Caco-2 (cell line): ENCODE data around the gene HOOK1. TPM values are rescaled to one million over a fixed set of nuclear protein-coding genes. Genes with fewer than 3 reads are reported as not detected.
"Not testable (repeated sequence)": the region's sequence is repeated elsewhere in the genome, so short reads cannot be mapped to it uniquely, and the experiment has no call there.

Experiments
- BruUV-seq: library from RNA; stranded (reverse); fragments of 400-500 nt; replicated peaks from 2 replicates; lab custom pipeline; 2021; lab: Mats Ljungman, UMichigan
- CTCF ChIA-PET: fragments of 300-600 bp; sonication (Branson Sonifier 250); formaldehyde crosslinking; loops from one replicate; lab custom pipeline; 2022; ENCODE audit warnings: antibody characterized with exemption; lab: Charles Lee
- POLR2A ChIA-PET: fragments of 300-600 bp; sonication (Branson Sonifier 250); formaldehyde crosslinking; loops from one replicate; lab custom pipeline; 2022; ENCODE audit warnings: antibody characterized with exemption; lab: Charles Lee
- DNase-seq, 2 experiments: peaks; one replicate each; pipeline versions ENCODE4 v3.0.0 to v3.0.0-alpha.2; 2020 to 2022
- H3K27me3 ChIP-seq: replicated peaks from 2 replicates; pipeline ENCODE4 v1.6.0; 2011; ENCODE audit warnings: low read length; ENCODE audit not compliant: control insufficient read depth, insufficient read depth
- H3K36me3 ChIP-seq: 2 replicates; pipeline ENCODE4 v1.5.1; 2011; ENCODE audit warnings: low read length; ENCODE audit not compliant: control insufficient read depth, insufficient read depth
- H3K4me1 ChIP-seq: fragments of 250-450 bp; sonication (Bioruptor Pico); 2 replicates; pipeline ENCODE4 v1.5.1; 2020; ENCODE audit warnings: mild to moderate bottlenecking
- H3K4me3 ChIP-seq: 2 replicates; pipeline ENCODE4 v1.5.1; 2011; ENCODE audit warnings: low read depth, mild to moderate bottlenecking, control low read depth, low read length
- H3K9me3 ChIP-seq: fragments of 250-450 bp; sonication (Bioruptor Pico); 2 replicates; pipeline ENCODE4 v1.5.1; 2020; ENCODE audit warnings: mild to moderate bottlenecking, moderate library complexity
- H3K27ac Mint-ChIP-seq: one replicate; pipeline ENCODE4 v1.8.0; 2022; ENCODE audit warnings: mixed read lengths; ENCODE audit not compliant: unreplicated experiment
- H3K27me3 Mint-ChIP-seq: one replicate; pipeline ENCODE4 v1.8.0; 2022; ENCODE audit warnings: mixed read lengths; ENCODE audit not compliant: insufficient read depth, unreplicated experiment
- H3K36me3 Mint-ChIP-seq: one replicate; pipeline ENCODE4 v1.8.0; 2022; ENCODE audit warnings: mild to moderate bottlenecking, mixed read lengths; ENCODE audit not compliant: insufficient read depth, unreplicated experiment
- H3K4me1 Mint-ChIP-seq: one replicate; pipeline ENCODE4 v1.8.0; 2022; ENCODE audit warnings: low read depth, mixed read lengths; ENCODE audit not compliant: unreplicated experiment
- H3K4me3 Mint-ChIP-seq: one replicate; pipeline ENCODE4 v1.8.0; 2022; ENCODE audit warnings: mild to moderate bottlenecking, moderate library complexity, mixed read lengths; ENCODE audit not compliant: unreplicated experiment
- H3K9me3 Mint-ChIP-seq: one replicate; pipeline ENCODE4 v1.8.0; 2022; ENCODE audit warnings: mixed read lengths; ENCODE audit not compliant: unreplicated experiment
- CTCF ChIP-seq, 2 experiments: fragments of 200-600 bp in 1 of 2; IDR thresholded peaks; 1 replicate in 1 of 2; 2 replicates in 1 of 2; pipeline versions ENCODE4 v1.5.1 to v1.8.0; 2011 to 2022; ENCODE audit warnings: antibody characterized with exemption in 1 of 2, control low read depth in 1 of 2, inconsistent platforms in 1 of 2, low read depth in 1 of 2, low read length in 1 of 2, mild to moderate bottlenecking in 1 of 2, moderate library complexity in 1 of 2; ENCODE audit not compliant: insufficient read depth in 1 of 2, severe bottlenecking in 1 of 2, unreplicated experiment in 1 of 2
- intact Hi-C: fragments of 100-400 bp; cut with micrococcal nuclease; formaldehyde crosslinking; loops from one replicate; pipeline ENCODE4 v1.10.0; 2022; ENCODE audit not compliant: unreplicated experiment
- total RNA-seq: library from RNA; stranded (reverse); gene quantifications from 2 replicates; pipeline ENCODE4 v1.2.3, GENCODE V29; 2022

Gene HOOK1
- total RNA-seq, 1 experiment from 2014 or later = 25.2 TPM

DNA sequence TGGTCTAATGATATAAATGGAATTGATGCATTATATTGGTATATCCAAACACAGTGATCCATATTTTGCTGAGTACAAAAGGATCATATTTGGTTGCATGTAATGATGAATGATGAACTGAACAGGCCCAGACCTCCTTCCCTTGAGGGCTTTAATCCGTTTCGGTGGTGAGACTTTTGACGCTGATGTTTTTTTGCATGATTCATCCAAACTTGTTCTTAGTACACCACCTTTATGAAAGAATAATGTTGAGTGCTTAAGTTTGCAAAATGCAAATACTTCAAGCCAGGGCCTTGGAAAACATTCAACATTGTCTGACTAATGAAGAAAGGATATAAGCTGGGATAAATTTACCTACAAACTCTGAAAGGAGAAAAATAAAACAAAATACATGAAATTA lies 19.2 kb downstream of the HOOK1 start:
- no TSS peak for BruUV-seq
- H3K36me3 Mint-ChIP-seq = peaks cover 13% of the 10 kb centered on the region
- H3K27ac Mint-ChIP-seq = no peak overlapping the region
- CTCF ChIA-PET = no interaction called here
- no peaks in the 10 kb centered on the region for H3K4me1 ChIP-seq
- no peaks in the 10 kb centered on the region for H3K27me3 Mint-ChIP-seq
- TF ChIP-seq CTCF (IDR thresholded peaks at IDR 0.05; ENCODE audit: insufficient read depth in 1 of 2, low read depth in 1 of 2, low read length in 1 of 2, severe bottlenecking in 1 of 2, unreplicated experiment in 1 of 2) = no peak
- H3K9me3 ChIP-seq = no peaks in the 10 kb centered on the region
- H3K4me1 Mint-ChIP-seq = no peaks in the 10 kb centered on the region
- POLR2A ChIA-PET = no interaction called here
- intact Hi-C loops = no loop called here
- H3K27me3 ChIP-seq = no peaks in the 10 kb centered on the region
- no peaks in the 10 kb centered on the region for H3K9me3 Mint-ChIP-seq
- no peak overlapping the region for H3K4me3 Mint-ChIP-seq
- H3K4me3 ChIP-seq = no peak overlapping the region
- H3K36me3 ChIP-seq = no peaks in the 10 kb centered on the region
- no peak for DNase-seq

DNA sequence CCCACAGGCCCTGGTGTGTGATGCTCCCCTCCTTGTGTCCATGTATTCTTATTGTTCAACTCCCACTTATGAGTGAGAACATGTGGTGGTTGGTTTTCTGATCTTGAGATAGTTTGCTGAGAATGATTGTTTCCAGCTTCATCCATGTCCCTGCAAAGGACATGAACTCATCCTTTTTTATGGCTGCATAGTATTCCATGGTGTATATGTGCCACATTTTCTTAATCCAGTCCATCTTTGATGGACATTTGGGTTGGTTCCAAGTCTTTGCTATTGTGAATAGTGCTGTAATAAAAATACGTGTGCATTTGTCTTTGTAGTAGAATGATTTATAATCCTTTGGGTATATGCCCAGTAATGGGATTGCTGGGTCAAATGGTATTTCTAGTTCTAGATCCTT lies 23.1 kb downstream of the HOOK1 start:
- H3K4me1 Mint-ChIP-seq, H3K27me3 Mint-ChIP-seq, CTCF ChIA-PET, H3K4me3 Mint-ChIP-seq, H3K27ac Mint-ChIP-seq, H3K9me3 Mint-ChIP-seq, H3K36me3 ChIP-seq, intact Hi-C loops, H3K27me3 ChIP-seq, DNase-seq, POLR2A ChIA-PET, H3K4me3 ChIP-seq, H3K9me3 ChIP-seq, H3K4me1 ChIP-seq, BruUV-seq: not testable (repeated sequence)
- peaks cover 13% of the 10 kb centered on the region for H3K36me3 Mint-ChIP-seq

DNA sequence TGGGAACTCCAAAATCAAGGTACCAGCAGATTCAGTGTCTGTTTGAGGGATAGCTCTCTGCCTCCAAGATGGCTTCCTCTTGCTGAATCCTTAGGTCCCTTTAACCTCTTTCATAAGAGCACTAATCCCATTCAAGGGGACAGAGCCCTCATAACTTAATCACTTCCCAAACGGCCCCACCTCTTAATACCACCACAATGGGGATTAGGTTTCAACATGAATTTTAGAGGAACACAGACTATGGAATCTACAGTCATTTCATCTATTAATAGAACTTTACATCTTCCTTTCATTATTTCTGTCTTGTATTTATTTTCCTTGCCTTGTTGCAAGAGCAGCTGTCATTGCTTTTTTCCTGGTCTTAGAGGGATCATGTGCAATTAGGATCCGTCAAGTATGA lies 30.3 kb downstream of the HOOK1 start:
- POLR2A ChIA-PET = no interaction called here
- CTCF ChIA-PET = no interaction called here

More for the DNA sequence above, 30.3 kb downstream of the HOOK1 start:
- H3K9me3 ChIP-seq = no peaks in the 10 kb centered on the region
- H3K4me1 Mint-ChIP-seq = no peaks in the 10 kb centered on the region
- intact Hi-C loops = no loop called here
- no peak overlapping the region for H3K4me3 ChIP-seq
- H3K27ac Mint-ChIP-seq = no peak overlapping the region
- H3K9me3 Mint-ChIP-seq = no peaks in the 10 kb centered on the region
- peaks cover 11% of the 10 kb centered on the region for H3K36me3 Mint-ChIP-seq
- no peaks in the 10 kb centered on the region for H3K4me1 ChIP-seq
- no peak for DNase-seq
- H3K36me3 ChIP-seq = no peaks in the 10 kb centered on the region
- H3K4me3 Mint-ChIP-seq = no peak overlapping the region
- H3K27me3 Mint-ChIP-seq = no peaks in the 10 kb centered on the region
- no peaks in the 10 kb centered on the region for H3K27me3 ChIP-seq
- TF ChIP-seq CTCF (IDR thresholded peaks at IDR 0.05; ENCODE audit: insufficient read depth in 1 of 2, low read depth in 1 of 2, low read length in 1 of 2, severe bottlenecking in 1 of 2, unreplicated experiment in 1 of 2) = no peak
- BruUV-seq = no TSS peak
